Left colon (tissue), 2 donors: Measurements from ENCODE around the gene CDCA3. TPM values are rescaled to one million over a fixed set of nuclear protein-coding genes. Genes with fewer than 3 reads are reported as not detected.
"Not testable (repeated sequence)": the region's sequence is repeated elsewhere in the genome, so short reads cannot be mapped to it uniquely, and the experiment has no call there.

Experiments used
- ATAC-seq: fragments of 200-7000 bp; cut with Tn5 transposase; one replicate; pipeline ENCODE4 v1.9.1; 2020; ENCODE audit warnings: mild to moderate bottlenecking, moderate library complexity
- DNase-seq, 2 donors: peaks; one replicate each; pipeline ENCODE4 v3.0.0-alpha.2; 2020
- intact Hi-C, 2 donors: fragments of 100-400 bp; cut with DNase I in 1 of 2; cut with micrococcal nuclease in 1 of 2; formaldehyde crosslinking; loops; one replicate each; pipeline versions ENCODE4 v1.11.2 to v1.14.0; 2022; cut with DNase I, micrococcal nuclease
- long read RNA-seq: library from polyadenylated mRNA; unstranded; transcript quantifications from one replicate; pipeline ENCODE4 v2.0.0, GENCODE V29; 2021
- total RNA-seq, 2 donors: library from RNA; stranded (reverse); fragmentation: NEBNext Ultra II Directional; extraction: Animal tissue kit (Norgen Biotek cat#: 25700); gene quantifications; one replicate each; pipeline ENCODE4 v1.2.1, GENCODE V29; 2021
- donor health status: DM: no; HTN: no; CAD: no.
- donor health status: DM: yes; HTN: yes; CAD: no.

The CDCA3 gene
- 10 to 100 TPM in 1 of 2 donors, 1 to 10 TPM in 1; 4.4 to 10.5 TPM for total RNA-seq
- long read RNA-seq, partial matches to known transcripts = 0 of 7 reads
- long read RNA-seq, other reads (novel, unspliced or antisense) = 1 of 7 reads

DNA sequence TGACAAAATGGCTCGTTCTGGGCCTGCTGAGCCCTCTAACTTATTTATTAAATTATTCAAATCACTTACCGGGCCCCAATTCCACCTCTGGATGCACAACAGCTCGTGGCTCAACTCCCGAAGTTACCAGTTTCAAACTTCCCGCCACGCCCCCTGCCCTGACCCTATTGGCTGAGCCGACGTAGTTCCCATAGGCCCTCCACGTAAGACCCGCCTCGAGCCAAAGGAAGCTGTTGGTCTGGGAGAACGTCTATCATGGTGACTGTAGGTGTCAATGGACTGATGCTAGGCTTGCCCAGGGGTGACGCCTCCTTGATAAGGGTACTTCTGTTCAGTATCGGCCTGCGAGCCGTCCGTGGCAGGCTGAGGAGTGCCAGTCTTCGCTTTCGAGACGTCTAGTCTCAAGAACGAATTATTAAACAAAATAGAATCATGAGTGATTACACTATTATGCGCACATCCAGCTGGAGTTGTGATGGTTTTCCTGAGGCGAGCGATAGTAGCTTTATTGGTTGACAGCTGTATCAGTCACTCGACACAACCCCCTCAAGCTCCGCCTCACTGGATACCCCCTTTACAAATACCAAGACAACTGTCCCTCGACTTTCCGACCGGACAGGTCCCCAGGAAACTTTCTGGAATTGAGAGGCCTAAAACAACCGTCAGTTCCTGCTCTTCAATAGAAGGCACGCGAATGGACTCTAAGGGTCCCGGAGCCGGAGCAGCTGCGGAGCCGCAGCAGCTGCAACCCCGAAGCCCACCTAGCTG lies at the start of gene CDCA3:
TSS of gene CDCA3 (minus strand) at position 134 of the 768 bp plus-strand sequence. CDS start 334 bp downstream, outside the sequence.
- intact Hi-C loops = no loop called here
- peak; percentile 95 to 99 for DNase-seq

DNA sequence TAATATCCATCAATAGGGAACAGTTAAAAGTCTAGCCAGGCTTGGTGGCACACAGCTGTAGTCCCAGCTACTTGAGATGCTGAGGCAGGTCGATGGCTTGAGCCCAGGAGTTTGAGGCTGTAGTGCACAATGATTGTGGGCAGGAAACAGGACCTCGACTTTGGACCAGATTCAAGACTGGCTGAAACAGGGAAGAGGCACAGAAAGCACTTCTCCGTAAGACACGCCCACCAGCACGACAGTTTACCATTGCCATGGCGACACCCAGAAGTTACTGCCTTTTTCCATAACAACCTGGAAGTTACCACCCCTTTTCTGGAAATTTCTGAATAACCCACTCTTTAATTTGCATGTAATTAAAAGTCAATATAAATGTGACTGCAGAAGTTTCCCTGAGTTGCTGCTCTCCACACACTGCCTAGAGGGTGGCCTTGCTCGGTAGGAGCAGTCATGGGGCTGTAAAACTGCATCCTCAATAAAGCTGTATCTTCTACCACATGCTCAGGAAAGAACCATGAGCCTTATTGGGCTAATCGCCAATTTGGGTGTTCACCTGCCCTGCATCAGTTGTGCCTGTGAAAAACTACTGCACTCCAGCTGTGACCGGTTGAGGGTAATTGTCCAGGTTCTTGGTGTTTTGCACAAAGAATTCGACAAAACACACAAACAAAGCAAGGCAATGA lies 48.9 kb upstream of the CDCA3 start:
- intact Hi-C loops = no loop called here
- DNase-seq (peak; percentile 85 to 91), ATAC-seq (peak; percentile 76)

More for the DNA sequence above, at the start of gene CDCA3:
- ATAC-seq = peak; percentile 74

DNA sequence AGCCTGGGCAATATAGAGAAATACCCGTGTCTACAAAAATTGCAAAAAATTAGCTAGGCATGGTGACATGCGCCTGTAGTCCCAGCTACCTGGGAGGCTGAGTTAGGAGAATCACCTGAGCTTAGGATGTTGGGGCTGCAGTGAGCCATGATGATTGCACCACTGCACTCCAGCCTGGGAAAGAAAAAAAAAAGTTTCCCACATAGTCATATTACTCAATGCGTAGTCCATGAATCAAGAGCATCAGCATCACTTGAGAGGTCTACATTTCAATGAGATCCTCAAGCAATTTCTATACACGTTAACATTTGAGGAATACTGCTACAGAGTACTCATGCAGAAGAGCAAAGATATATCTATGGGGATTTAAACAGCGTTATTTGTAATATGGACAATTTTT lies 48.3 kb upstream of the CDCA3 start:
- DNase-seq (no peak), ATAC-seq (no peak)
- intact Hi-C loops = no loop called here

DNA sequence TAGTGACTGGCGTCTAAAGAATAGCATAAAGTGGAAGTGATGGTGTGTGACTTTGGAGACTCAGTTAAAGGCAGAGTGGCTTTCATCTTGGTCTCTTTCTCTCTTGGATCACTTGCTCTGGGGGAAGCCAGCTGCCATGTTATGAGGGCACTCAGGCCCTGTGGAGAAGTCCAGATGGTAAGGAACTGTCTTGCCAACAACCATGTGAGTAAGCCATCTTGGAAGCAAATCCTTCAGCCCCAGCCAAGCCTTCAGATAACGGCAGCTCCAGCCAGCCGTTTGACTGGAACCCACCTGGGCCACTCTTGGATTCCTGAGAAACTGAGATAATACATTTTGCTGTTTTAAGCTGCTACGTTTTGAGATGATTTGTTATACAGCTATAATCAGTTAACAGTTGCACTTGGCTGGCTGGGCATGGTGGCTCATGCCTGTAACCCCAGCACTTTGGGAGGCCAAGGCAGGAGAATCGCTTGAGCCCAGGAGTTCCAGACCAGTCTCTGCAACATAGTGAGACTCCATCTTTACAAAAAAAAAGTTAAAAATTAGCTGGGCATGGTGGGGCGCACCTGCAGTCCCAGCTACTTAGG lies 45.9 kb upstream of the CDCA3 start:
- DNase-seq (no peak), ATAC-seq (no peak)
- intact Hi-C loops = no loop called here

DNA sequence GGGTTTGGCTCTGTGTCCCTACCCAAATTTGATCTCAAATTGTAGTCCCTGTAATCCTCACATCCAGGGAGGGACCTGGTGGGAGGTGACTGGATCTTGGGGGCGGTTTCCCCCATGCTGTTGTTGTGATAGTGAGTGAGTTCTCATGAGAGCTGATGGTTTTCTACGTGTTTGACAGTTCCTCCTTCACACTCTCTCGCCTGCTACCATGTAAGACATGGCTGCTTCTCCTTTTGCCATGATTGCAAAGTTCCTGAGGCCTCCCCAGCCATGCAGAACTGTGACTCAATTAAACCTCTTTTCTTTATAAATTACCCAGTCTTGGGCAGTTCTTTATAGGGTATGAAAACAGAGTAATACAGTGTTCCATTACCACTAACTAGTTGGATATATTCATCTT lies 43.2 kb upstream of the CDCA3 start:
- no peak for ATAC-seq

DNA sequence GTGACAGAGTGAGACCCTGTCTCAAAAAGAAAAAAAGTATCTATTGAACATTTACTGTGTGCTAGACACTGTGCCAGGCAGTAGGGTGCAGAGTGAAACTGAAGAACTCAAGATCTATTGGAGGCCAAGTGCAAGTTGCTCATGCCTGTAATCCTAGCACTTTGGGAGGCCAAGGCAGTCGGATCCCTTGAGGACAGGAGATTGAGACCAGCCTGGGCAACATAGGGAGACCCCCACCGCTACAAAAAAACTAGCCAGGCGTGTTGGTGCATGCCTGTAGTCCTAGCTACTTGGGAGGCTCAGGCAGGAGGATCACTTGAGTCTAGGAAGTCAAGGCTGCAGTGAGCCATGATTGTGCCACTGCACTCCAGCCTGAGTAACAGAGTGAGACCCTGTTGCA lies 41.6 kb upstream of the CDCA3 start:
- DNase-seq, ATAC-seq, intact Hi-C loops: not testable (repeated sequence)

More for the DNA sequence above, 43.2 kb upstream of the CDCA3 start:
- DNase-seq = no peak
- intact Hi-C loops = no loop called here

DNA sequence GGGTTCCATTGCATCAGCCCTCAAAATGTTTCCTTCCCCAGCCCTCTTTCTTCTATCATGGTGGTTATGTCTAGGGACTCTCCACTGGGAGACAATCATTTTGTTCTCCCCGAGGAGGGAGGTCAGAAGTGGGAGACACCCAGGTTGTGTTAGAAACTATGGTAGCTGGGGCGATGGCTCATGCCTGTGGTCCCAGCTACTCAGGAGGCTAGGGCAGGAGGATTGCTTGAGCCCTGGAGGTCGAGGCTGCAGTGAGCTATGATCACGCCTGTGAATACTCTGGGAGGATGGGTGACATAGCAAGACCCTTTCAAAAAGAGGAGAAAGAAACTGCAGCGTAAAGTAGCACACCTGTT lies 40.5 kb upstream of the CDCA3 start:
- DNase-seq = no peak
- ATAC-seq = peak; percentile 5
- intact Hi-C loops = no loop called here

DNA sequence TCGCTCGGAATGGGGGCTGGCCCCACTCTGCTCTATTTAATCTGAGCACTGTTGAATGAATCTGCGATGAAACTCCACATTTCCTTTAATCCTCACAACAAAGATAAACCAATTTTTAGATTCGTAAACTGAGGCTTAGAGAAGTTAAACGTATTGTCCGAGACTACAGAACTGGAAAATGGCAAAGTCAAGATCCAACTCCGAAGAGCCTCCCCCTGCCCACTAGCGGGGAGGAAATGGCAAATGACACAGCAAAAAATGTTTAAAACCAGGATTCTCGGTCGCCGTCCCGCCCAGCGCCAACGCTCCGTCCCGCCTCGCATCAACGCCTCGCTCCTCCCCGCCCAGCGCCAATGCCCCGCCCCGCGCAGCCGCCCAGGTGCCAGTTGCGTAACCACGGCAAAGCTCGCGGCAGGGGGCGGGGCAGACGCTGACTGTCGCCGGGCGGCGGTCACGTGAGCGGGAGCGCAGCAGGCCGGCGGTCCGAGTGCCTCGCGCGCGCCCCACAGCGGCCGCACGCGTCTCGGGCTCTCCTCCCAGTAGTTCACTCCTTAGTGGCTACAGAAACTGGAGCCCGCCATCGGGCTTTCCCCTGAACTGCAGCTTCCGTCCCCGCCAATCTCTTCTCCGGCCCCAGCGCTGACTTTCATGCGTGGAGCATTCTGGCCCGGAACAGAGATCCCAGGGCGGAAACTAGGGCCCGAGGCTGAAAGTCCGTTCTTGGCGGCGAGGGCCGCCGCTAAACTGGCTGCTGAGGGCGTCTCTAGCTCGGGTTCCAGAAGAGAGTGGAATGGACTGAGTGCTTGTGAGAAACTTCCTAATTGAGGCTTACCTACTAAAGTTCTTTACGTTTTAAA lies 39.9 kb upstream of the CDCA3 start:
- ATAC-seq = peak; percentile 93
- peak; percentile 96 to 100 for DNase-seq
- intact Hi-C loops = no loop called here

DNA sequence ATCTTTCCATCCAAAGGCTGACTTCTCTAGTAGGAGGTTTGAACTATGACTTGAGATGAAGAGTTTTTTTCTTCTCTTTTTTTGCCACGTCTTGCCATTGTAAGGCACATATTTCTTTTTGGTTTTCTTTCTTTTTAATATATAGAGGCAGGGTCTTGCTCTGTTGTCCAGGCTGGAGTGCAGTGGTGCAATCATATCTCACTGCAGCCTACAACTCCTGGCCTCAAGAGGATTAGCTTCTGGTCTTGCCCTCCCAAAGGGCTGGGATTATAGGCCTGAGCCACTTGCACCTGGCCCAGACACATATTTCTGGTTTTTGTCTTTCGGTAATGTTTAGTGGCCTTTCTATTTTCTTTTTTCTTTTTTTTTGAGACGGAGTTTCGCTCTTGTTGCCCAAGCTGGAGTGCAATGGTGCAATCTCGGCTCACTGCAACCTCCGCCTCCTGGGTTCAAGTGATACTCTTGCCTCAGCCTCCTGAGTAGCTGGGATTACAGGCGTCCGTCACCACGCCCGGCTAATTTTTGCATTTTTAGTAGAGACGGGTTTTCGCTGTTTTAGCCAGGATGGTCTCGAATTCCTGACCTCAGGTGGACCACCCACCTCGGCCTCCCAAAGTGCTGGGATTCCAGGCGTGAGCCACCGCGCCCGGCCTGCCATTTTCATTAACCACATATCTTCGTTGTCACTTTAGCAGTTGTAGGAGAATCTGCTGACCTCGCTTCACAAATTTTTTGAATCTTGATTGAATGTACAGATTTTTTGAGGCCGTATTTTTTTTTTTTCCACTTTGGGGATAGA lies 38.9 kb upstream of the CDCA3 start:
- intact Hi-C loops, ATAC-seq: not testable (repeated sequence)

DNA sequence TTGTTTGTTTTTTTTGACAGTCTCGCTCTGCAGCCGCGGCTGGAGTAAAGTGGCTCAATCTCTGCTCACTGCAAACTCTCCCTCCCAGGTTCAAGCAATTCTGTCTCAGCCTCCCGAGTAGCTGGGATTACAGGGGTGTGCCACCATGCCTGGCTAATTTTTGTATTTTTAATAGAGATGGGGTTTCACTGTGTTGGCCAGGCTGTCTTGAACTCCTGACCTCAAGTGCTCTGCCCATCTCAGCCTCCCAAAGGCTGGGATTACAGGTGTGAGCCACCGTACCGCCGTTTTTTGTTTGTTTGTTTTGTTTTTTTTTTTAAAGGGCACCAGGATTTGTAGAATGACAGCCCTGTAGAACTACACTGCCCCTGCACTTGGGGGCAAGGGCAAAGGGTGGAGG lies 37.7 kb upstream of the CDCA3 start:
- ATAC-seq, DNase-seq, intact Hi-C loops: not testable (repeated sequence)

More for the DNA sequence above, 38.9 kb upstream of the CDCA3 start:
- not testable (repeated sequence) for DNase-seq

DNA sequence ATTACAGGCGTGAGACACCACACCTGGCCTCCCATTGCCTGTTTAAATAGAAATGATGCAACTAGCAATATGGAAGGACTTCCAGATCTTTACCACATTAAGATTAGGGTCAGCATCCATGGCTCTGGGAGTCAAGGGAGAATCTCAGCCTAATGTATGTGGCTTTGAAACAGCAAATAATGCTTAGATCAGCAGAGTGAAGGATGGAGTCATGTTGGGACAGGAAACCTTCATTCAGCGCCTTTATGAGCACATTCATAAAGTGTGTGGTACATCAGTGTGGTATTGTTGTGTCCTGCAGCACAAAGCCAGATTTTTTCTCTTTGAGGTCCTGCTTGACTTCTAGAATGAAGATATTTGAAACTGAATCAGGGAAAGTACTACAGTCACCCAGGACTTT lies 37.3 kb upstream of the CDCA3 start:
- no peak for ATAC-seq

DNA sequence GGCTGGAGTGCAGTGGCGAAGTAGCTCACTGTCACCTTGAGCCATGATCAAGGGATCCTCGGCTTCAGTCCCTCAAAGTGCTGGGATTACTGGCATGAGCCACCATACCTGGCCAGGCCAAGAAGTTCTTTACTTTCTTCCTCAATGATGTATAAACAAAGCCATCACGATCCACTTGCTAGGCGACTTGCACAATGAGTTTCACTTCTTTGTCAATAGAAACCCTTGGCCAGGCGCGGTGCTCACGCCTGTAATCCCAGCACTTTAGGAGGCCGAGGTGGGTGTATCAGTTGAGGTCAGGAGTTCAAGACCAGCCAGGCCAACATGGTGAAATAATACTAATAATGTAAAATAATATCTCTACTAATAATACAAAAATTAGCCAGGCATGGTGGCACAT lies 36.4 kb upstream of the CDCA3 start:
- ATAC-seq = peak; percentile 31
- peak in 1 of 2 donors; percentile 64 for DNase-seq
- intact Hi-C loops = no loop called here

More for the DNA sequence above, 37.3 kb upstream of the CDCA3 start:
- intact Hi-C loops = no loop called here
- DNase-seq = no peak

DNA sequence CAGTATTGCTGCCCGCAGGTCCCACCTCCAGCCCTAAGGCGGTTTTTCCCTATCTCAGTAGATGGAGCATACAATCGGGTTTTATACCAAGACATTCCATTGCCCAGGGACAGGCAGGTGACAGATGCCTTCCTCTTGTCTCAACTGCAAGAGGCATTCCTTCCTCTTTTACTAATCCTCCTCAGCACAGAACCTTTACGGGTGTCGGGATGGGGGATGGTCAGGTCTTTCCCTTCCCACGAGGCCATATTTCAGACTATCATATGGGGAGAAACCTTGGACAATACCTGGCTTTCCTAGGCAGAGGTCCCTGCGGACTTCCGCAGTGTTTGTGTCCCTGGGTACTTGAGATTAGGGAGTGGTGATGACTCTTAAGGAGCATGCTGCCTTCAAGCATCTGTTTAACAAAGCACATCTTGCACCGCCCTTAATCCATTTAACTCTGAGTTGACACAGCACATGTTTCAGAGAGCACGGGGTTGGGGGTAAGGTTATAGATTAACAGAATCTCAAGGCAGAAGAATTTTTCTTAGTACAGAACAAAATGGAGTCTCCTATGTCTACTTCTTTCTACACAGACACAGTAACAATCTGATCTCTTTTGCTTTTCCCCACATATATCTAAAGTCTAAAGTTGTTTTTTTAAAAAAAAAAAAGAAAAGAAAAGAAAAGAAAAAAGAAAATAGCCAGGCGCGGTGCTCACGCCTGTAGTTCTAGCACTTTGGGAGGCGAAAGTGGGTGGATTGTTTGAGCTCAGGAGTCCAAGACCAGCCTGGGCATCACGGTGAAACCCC lies 35.3 kb upstream of the CDCA3 start:
- intact Hi-C loops, DNase-seq, ATAC-seq: not testable (repeated sequence)

DNA sequence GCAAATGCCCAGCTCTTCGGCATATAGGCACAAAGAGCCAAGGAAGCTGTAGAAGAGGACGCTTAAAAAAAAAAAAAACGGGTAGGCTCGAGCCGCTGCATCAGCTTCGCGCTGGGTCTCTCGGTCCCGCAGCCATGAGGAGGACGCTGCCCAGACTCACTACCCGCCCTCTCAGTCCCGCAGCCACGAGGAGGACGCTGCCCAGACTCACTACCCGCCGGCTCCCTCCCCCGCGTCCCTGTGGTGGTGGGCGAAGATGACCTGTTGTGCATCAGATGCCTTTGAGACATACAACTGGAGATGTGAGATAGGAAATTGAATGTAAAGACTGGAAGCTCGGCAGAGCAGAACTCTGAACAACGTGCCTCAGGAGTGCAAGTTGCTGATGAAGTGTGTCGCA lies 33.5 kb upstream of the CDCA3 start:
- intact Hi-C loops = no loop called here
- DNase-seq (no peak), ATAC-seq (no peak)

DNA sequence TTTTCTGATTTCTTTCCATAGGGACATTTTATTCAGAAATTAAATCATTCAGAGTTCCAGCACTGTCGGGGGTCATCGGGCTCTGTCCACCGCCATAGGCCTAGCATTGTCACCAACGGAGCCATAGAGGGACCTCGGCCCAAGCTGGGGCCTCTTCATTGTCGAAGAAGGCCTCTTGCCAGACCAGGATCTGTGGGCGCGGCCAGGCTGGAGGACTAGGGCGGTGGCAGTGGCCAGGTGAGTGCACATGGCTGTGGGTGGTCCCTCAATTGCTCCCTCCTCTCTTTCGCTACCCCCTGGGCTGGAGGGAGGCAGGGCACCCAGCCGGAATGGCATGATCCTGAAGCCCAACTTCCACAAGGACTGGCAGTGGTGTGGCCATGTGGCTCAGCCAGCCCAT lies 32.6 kb upstream of the CDCA3 start:
- no peak for DNase-seq
- intact Hi-C loops = no loop called here
- ATAC-seq = no peak

DNA sequence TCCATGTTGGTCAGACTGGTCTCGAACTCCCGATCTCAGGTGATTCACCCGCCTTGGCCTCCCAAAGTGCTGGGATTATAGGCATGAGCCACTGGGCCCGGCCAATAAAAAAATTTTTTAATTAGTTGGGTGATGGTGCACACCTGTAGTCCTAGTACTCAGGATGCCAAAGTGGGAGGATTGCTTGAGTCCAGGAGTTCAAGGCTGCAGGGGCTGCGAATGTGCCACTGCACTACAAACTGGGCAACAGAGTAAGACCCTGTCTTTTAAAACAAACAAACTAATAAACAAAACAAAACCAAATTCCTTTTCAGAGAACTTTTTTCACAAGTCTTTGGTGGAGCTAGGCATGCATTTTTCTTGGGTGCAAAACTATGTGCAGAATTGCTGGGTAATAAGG lies 32.2 kb upstream of the CDCA3 start:
- DNase-seq (no peak), ATAC-seq (no peak)
- intact Hi-C loops = no loop called here

DNA sequence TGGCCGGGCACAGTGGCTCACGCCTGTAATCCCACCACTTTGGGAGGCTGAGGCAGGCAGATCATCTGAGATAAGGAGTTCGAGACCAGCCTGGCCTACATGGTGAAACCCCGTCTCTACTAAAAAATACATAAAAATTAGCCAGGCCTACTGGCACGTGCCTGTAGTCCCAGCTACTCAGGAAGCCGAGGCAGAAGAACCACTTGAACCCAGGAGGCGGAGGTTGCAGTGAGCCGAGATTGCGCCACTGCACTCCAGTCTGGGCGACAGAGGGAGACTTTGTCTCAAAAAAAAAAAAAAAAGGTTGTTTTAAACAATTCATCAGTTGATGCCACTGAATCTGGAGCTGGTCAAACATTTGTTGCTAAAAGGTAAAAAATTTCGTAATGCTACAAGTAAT lies 28.7 kb upstream of the CDCA3 start:
- intact Hi-C loops, ATAC-seq, DNase-seq: not testable (repeated sequence)
